Measurements from ENCODE around the gene STK11IP.

STK11IP gene

GRCh38 chr2:219574484-219575311 is 23.0 kb upstream of the STK11IP start:
- Histone ChIP-seq H3K4me2 (ENCODE audit: low read depth, low read length, poor library complexity, severe bottlenecking) (no peak overlapping the region), H3K36me3 (ENCODE audit: low read length) (no peaks in the 10 kb centered on the region), H3K9ac (ENCODE audit: low read length) (no peak overlapping the region), H3K9me2 (replicated peaks; ENCODE audit: insufficient read depth, low read length) (no peaks in the 10 kb centered on the region), H3F3A (ENCODE audit: insufficient read depth) (no peaks in the 10 kb centered on the region), H2AFZ (ENCODE audit: low read depth, low read length, severe bottlenecking) (no peak overlapping the region), H3K27me3 (ENCODE audit: low read length) (no peaks in the 10 kb centered on the region), H3K4me3 (ENCODE audit: insufficient read depth, low read length, poor library complexity, severe bottlenecking) (no peak overlapping the region), H3K27ac (ENCODE audit: low read depth, low read length) (no peak overlapping the region), H4K20me1 (ENCODE audit: low read depth, low read length) (no peaks in the 10 kb centered on the region), H3K9me3 (ENCODE audit: insufficient read depth, low read length) (no peaks in the 10 kb centered on the region), H3K79me2 (ENCODE audit: insufficient read depth, low read length) (no peaks in the 10 kb centered on the region)
- TF ChIP-seq EZH2phosphoT487 (conservative IDR thresholded peaks at IDR 0.05; ENCODE audit: low read length) (no peak), CTCF (IDR thresholded peaks at IDR 0.05; ENCODE audit: insufficient read depth, low read length, poor library complexity, severe bottlenecking) (no peak)

- H3K4me3 ChIP-seq (ENCODE audit: insufficient read depth, low read length, poor library complexity, severe bottlenecking), result no peak overlapping the region
- no peaks in the 10 kb centered on the region for H3K27me3 ChIP-seq (ENCODE audit: low read length)
- no peaks in the 10 kb centered on the region for H3K9me2 ChIP-seq (replicated peaks; ENCODE audit: insufficient read depth, low read length)
- H3K79me2 ChIP-seq (ENCODE audit: insufficient read depth, low read length), result no peaks in the 10 kb centered on the region
- H3K9ac ChIP-seq (ENCODE audit: low read length), result no peak overlapping the region
- no peak overlapping the region for H3K27ac ChIP-seq (ENCODE audit: low read depth, low read length)
- H3K9me3 ChIP-seq (ENCODE audit: insufficient read depth, low read length), result no peaks in the 10 kb centered on the region
- no peaks in the 10 kb centered on the region for H3K36me3 ChIP-seq (ENCODE audit: low read length)
- H2AFZ ChIP-seq (ENCODE audit: low read depth, low read length, severe bottlenecking), result no peak overlapping the region
- no peaks in the 10 kb centered on the region for H3F3A ChIP-seq (ENCODE audit: insufficient read depth)
- TF ChIP-seq CTCF (IDR thresholded peaks at IDR 0.05; ENCODE audit: insufficient read depth, low read length, poor library complexity, severe bottlenecking) (no peak), EZH2phosphoT487 (conservative IDR thresholded peaks at IDR 0.05; ENCODE audit: low read length) (no peak)
- no peak overlapping the region for H3K4me2 ChIP-seq (ENCODE audit: low read depth, low read length, poor library complexity, severe bottlenecking)
- no peaks in the 10 kb centered on the region for H4K20me1 ChIP-seq (ENCODE audit: low read depth, low read length)
Measured at GRCh38 chr2:219575566-219576504, 21.8 kb upstream of the STK11IP start.

- Histone ChIP-seq H3F3A (ENCODE audit: insufficient read depth) (no peaks in the 10 kb centered on the region), H3K27ac (ENCODE audit: low read depth, low read length) (no peak overlapping the region), H3K9me3 (ENCODE audit: insufficient read depth, low read length) (no peaks in the 10 kb centered on the region), H3K4me2 (ENCODE audit: low read depth, low read length, poor library complexity, severe bottlenecking) (no peak overlapping the region), H3K9ac (ENCODE audit: low read length) (no peak overlapping the region), H2AFZ (ENCODE audit: low read depth, low read length, severe bottlenecking) (no peak overlapping the region), H3K36me3 (ENCODE audit: low read length) (no peaks in the 10 kb centered on the region), H3K27me3 (ENCODE audit: low read length) (no peaks in the 10 kb centered on the region), H3K4me3 (ENCODE audit: insufficient read depth, low read length, poor library complexity, severe bottlenecking) (no peak overlapping the region), H4K20me1 (ENCODE audit: low read depth, low read length) (no peaks in the 10 kb centered on the region), H3K79me2 (ENCODE audit: insufficient read depth, low read length) (no peaks in the 10 kb centered on the region), H3K9me2 (replicated peaks; ENCODE audit: insufficient read depth, low read length) (no peaks in the 10 kb centered on the region)
- TF ChIP-seq EZH2phosphoT487 (conservative IDR thresholded peaks at IDR 0.05; ENCODE audit: low read length) (no peak), CTCF (IDR thresholded peaks at IDR 0.05; ENCODE audit: insufficient read depth, low read length, poor library complexity, severe bottlenecking) (no peak)
Measured at GRCh38 chr2:219576505-219577388, 20.9 kb upstream of the STK11IP start.
